MG63 (cell line): Measurements from ENCODE around the gene TRPC4AP. TPM values are rescaled to one million over a fixed set of nuclear protein-coding genes. Genes with fewer than 3 reads are reported as not detected.
"Not testable (repeated sequence)": the region's sequence is repeated elsewhere in the genome, so short reads cannot be mapped to it uniquely, and the experiment has no call there.

Source experiments
- DNase-seq: peaks from one replicate; pipeline ENCODE4 v3.0.0-alpha.2; 2020
- H3K27me3 ChIP-seq: fragments of 250-450 bp; sonication (Bioruptor Pico); 2 replicates; pipeline ENCODE4 v1.5.1; 2020; ENCODE audit warnings: mild to moderate bottlenecking, moderate library complexity
- H3K36me3 ChIP-seq: fragments of 250-450 bp; sonication (Bioruptor Pico); 2 replicates; pipeline ENCODE4 v1.5.1; 2020; ENCODE audit warnings: mild to moderate bottlenecking, moderate library complexity
- H3K4me3 ChIP-seq: fragments of 250-450 bp; sonication (Bioruptor Pico); 2 replicates; pipeline ENCODE4 v1.5.1; 2020; ENCODE audit warnings: mild to moderate bottlenecking, moderate library complexity
- H3K9me3 ChIP-seq: fragments of 250-450 bp; sonication (Bioruptor Pico); 2 replicates; pipeline ENCODE4 v1.5.1; 2020; ENCODE audit warnings: mild to moderate bottlenecking, moderate library complexity
- total RNA-seq: library from RNA; depleted of rRNA; stranded (reverse); fragments of >200 nt; shearing (Covaris generic); gene quantifications from 2 replicates; pipeline ENCODE4 v1.2.3, GENCODE V29; 2014; ENCODE audit warnings: low replicate concordance

TRPC4AP gene
- total RNA-seq, 1 experiment from 2014 or later = 97.7 TPM

- no peaks in the 10 kb centered on the region for H3K27me3 ChIP-seq
- no peak overlapping the region for H3K4me3 ChIP-seq
- peaks cover 37% of the 10 kb centered on the region for H3K9me3 ChIP-seq
- peaks cover 76% of the 10 kb centered on the region for H3K36me3 ChIP-seq
- no peak for DNase-seq
Observed at GRCh38 chr20:35077341-35077740, 15.3 kb downstream of the TRPC4AP start.

DNA sequence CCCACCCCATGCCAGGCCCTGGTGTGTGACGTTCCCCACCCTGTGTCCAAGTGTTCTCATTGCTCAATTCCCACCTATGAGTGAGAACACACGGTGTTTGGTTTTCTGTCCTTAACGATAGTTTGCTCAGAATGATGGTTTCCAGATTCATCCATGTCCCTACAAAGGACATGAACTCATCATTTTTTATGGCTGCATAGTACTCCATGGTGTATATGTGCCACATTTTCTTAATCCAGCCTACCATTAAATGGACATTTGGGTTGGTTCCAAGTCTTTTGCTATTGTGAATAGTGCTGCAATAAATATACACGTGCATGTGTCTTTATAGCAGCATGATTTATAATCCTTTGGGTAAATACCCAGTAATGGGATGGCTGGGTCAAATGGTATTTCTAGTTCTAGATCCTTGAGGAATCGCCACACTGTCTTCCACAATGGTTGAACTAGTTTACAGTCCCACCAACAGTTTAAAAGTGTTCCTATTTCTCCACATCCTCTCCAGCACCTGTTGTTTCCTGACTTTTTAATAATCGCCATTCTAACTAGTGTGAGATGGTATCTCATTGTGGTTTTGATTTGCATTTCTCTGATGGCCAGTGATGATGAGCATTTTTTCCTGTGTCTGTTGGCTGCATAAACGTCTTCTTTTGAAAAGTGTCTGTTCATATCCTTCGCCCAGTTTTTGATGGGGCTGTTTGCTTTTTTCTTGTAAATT is 21.0 kb downstream of the TRPC4AP start:
- peaks cover 23% of the 10 kb centered on the region for H3K9me3 ChIP-seq
- not testable (repeated sequence) for DNase-seq, H3K27me3 ChIP-seq, H3K4me3 ChIP-seq
- peaks cover 85% of the 10 kb centered on the region for H3K36me3 ChIP-seq

GRCh38 chr20:35066194-35066593 is 26.4 kb downstream of the TRPC4AP start:
- Histone ChIP-seq H3K36me3 (peaks cover 63% of the 10 kb centered on the region), H3K4me3 (no peak overlapping the region), H3K27me3 (no peaks in the 10 kb centered on the region), H3K9me3 (no peaks in the 10 kb centered on the region)
- DNase-seq = no peak

DNA sequence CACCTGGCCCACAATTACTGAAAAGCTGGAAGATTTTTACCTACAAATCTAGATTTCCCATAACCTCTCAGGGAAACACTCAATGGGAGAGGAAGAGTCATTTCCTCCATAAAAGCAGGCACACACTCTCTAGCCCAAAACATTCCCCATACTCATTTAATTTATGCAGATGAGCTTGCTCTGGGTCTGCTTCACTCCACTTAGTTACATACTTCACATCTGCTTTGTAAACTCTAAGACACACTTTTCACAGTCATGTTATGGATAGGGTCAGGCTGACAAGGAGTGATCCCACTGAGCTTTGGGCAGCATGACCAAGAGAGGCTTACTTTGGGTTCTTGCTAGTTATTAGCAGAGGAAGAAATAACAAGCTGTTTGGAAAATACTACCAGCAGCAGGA is 27.4 kb downstream of the TRPC4AP start:
- H3K36me3 ChIP-seq = peaks cover 61% of the 10 kb centered on the region
- no peaks in the 10 kb centered on the region for H3K9me3 ChIP-seq
- no peaks in the 10 kb centered on the region for H3K27me3 ChIP-seq
- no peak for DNase-seq
- no peak overlapping the region for H3K4me3 ChIP-seq

DNA sequence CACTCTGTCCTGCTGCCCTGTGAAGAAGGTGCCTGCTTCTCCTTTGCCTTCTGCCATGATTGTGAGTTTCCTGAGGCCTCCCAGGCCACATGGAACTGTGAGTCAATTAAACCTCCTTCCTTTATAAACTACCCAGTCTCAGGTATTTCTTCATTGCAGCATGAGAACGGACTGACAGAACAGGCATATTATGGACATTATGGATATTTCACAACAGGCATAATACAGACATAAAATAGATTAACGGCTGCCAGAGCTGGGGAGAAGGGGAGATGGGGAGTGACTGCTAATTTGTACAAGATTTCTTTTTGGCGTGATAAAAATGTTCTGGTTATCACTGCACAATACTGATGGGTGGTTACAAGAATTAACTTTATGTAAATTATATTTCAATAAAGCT is 29.4 kb downstream of the TRPC4AP start:
- Histone ChIP-seq H3K9me3 (no peaks in the 10 kb centered on the region), H3K36me3 (peaks cover 57% of the 10 kb centered on the region)

DNA sequence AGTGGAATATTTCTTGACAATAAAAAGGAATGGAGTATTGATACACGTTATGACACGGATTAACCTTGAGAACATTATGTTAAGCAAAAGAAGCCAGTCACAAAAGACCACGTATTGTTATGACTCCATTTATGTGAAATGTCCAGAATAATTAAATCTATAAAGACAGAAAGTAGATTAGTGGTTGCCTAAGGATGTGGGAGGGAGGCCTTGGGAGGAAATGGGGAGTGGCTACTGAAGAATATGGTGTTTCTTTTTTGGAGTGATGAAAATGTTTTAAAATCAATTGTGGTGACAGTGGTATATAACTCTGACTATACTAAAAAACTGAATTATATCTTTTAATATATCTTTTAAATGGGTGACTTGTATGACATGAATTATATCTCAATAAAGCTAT is 30.1 kb downstream of the TRPC4AP start:
- no peak for DNase-seq
- Histone ChIP-seq H3K36me3 (peaks cover 52% of the 10 kb centered on the region), H3K9me3 (no peaks in the 10 kb centered on the region), H3K27me3 (no peaks in the 10 kb centered on the region), H3K4me3 (no peak overlapping the region)

More for the DNA sequence above, 29.4 kb downstream of the TRPC4AP start:
- no peak for DNase-seq
- Histone ChIP-seq H3K27me3 (no peaks in the 10 kb centered on the region), H3K4me3 (no peak overlapping the region)

- Histone ChIP-seq H3K27me3 (no peaks in the 10 kb centered on the region), H3K9me3 (no peaks in the 10 kb centered on the region), H3K36me3 (peaks cover 56% of the 10 kb centered on the region), H3K4me3 (no peak overlapping the region)
- DNase-seq = no peak
Observed at GRCh38 chr20:35060168-35060567, 32.4 kb downstream of the TRPC4AP start.

- Histone ChIP-seq H3K27me3 (no peaks in the 10 kb centered on the region), H3K9me3 (no peaks in the 10 kb centered on the region), H3K36me3 (peaks cover 62% of the 10 kb centered on the region), H3K4me3 (no peak overlapping the region)
- no peak for DNase-seq
Observed at GRCh38 chr20:35059612-35060011, 33.0 kb downstream of the TRPC4AP start.

DNA sequence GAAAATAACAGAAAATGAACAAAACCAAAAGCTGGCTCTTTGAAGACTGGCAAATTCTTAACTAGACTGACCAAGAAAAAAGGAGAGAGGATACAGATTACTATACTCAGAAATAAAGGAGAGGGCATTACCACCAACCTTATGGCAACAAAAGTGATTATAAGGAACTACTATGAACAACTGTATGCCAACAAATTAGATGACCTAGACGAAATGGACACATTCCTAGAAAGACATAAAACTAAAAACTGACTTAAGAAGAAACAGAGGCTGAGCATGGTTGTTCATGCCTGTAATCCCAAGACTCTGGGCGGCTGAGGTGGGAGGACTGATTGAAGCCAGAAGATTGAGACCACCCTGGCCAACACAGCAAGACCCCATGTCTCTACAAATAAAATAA is 33.5 kb downstream of the TRPC4AP start:
- Histone ChIP-seq H3K4me3 (no peak overlapping the region), H3K36me3 (peaks cover 66% of the 10 kb centered on the region), H3K27me3 (no peaks in the 10 kb centered on the region), H3K9me3 (no peaks in the 10 kb centered on the region)
- DNase-seq = no peak

DNA sequence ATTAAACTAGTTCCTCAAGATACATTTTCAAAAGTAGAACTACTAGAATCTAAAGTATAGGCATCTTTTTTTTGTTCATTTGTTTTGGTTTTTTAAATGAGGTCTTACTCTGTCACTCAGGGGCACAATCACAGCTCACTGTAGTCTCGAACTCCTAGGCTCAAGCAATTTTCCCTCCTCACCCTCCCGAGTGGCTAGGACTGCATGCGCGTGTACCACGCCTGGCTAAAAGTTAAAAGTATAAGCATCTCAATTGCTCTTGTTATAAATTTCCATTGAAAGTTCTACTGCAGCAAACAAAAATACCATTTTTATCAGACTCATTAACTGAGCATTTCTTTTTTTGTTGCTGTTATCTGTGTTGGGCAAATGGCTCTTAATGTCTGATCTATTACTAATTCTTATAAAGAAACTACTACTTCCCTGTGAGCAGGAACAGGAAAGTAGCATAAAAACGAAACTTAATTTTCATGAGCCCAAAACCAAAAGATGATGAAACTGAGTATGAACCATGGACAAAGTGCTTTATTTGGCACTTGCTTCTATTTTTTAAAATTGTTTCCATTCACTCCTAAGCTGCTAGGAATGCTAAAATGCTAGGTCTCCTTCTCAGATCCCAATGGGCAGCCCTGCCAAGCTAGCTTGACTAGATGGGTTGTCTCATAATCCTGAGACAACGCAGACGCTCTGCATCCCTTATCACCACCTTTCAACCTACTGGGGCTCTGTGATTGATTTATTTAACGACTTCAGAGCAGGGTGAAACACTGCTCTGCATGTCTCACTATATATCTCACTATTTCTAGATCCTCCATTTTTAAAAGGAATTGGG is 36.9 kb downstream of the TRPC4AP start:
- no peak for DNase-seq

DNA sequence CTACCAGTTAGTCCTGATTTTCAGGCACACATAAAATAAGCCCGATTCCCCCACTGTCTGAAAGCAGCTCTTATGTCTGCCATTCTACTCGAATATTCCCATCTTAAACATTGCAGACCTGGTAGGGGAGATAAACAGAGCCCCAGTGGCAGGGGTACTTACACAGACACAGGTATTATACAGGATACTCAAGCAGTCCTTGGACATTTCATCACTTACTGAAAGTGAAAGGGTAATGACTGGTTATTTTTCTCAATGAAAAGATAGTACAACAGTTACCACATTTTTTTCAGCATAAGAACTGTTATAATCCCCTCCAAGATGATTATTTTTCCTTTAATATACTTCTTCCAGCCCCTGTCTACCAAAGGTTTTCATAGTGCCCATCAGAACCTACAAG is 37.8 kb downstream of the TRPC4AP start:
- Histone ChIP-seq H3K9me3 (no peaks in the 10 kb centered on the region), H3K27me3 (no peaks in the 10 kb centered on the region), H3K4me3 (no peak overlapping the region), H3K36me3 (peaks cover 58% of the 10 kb centered on the region)
- no peak for DNase-seq

More for the DNA sequence above, 36.9 kb downstream of the TRPC4AP start:
- H3K27me3 ChIP-seq = no peaks in the 10 kb centered on the region
- H3K9me3 ChIP-seq = no peaks in the 10 kb centered on the region
- H3K36me3 ChIP-seq = peaks cover 55% of the 10 kb centered on the region
- no peak overlapping the region for H3K4me3 ChIP-seq

DNA sequence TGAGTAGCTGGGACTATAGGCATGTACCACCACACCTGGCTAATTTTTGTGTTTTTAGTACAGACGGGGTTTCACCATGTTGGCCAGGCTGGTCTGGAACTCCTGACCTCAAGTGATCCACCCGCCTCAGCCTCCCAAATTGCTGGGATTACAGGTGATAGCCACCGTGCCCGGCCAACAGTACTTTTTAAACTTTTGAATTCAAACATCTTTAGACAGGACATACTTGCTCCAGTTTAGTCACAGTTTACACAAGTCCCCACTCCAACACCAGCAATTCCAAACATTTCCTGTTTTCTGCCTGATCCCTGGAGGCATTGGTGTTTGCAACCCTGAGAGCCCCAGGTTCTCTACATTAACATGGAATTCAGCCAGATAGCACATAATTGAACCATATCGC is 40.0 kb downstream of the TRPC4AP start:
- H3K4me3 ChIP-seq, H3K9me3 ChIP-seq, H3K27me3 ChIP-seq, DNase-seq: not testable (repeated sequence)
- H3K36me3 ChIP-seq = peaks cover 75% of the 10 kb centered on the region

GRCh38 chr20:35049776-35050352 is 42.7 kb downstream of the TRPC4AP start:
- no peaks in the 10 kb centered on the region for H3K27me3 ChIP-seq
- no peak overlapping the region for H3K4me3 ChIP-seq
- DNase-seq = no peak
- H3K36me3 ChIP-seq = peaks cover 62% of the 10 kb centered on the region
- no peaks in the 10 kb centered on the region for H3K9me3 ChIP-seq

DNA sequence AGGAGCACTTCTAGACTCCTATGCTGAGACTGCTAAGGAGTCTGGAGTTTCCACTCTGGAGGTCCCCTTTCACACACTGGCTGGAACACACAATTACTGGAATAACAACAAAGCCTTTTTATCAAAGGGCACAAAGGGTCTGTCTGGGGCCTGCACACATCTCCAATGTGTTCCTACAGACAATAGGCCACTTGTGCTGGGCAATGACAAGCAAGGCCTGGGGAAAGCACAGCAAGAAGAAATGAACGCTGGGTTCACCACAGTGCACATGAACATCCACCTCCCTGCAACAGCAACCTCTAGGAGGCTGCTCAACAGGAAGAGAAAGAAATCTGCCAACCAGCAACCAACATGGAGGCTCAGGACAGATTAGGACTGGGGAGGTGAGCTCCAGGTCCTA is 43.9 kb downstream of the TRPC4AP start:
- Histone ChIP-seq H3K27me3 (no peaks in the 10 kb centered on the region), H3K36me3 (peaks cover 60% of the 10 kb centered on the region), H3K9me3 (no peaks in the 10 kb centered on the region), H3K4me3 (no peak overlapping the region)
- no peak for DNase-seq

DNA sequence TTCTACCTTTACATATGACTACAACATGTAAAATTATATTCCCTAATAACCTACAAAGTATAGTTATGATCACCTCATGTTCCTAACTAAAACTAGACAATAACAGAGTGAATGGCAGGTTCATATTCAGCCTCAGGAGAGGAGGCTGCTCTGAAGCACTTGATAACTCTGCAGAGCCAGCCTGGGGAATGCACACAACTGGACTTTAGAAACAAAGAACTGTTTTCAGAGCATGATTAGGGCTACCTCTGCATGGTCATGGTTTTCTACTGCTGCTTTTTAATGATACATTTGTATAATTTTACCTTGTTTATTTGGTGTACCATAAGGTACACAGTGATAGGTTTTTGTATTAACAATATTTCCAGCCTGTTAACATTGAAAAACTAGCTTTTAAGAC is 50.3 kb downstream of the TRPC4AP start:
- peaks cover 52% of the 10 kb centered on the region for H3K36me3 ChIP-seq
- no peaks in the 10 kb centered on the region for H3K9me3 ChIP-seq
- no peak for DNase-seq
- no peak overlapping the region for H3K4me3 ChIP-seq
- H3K27me3 ChIP-seq = no peaks in the 10 kb centered on the region

GRCh38 chr20:35040646-35041045 is 52.0 kb downstream of the TRPC4AP start:
- no peaks in the 10 kb centered on the region for H3K27me3 ChIP-seq
- no peak for DNase-seq
- no peaks in the 10 kb centered on the region for H3K9me3 ChIP-seq
- no peak overlapping the region for H3K4me3 ChIP-seq
- H3K36me3 ChIP-seq = peaks cover 61% of the 10 kb centered on the region

DNA sequence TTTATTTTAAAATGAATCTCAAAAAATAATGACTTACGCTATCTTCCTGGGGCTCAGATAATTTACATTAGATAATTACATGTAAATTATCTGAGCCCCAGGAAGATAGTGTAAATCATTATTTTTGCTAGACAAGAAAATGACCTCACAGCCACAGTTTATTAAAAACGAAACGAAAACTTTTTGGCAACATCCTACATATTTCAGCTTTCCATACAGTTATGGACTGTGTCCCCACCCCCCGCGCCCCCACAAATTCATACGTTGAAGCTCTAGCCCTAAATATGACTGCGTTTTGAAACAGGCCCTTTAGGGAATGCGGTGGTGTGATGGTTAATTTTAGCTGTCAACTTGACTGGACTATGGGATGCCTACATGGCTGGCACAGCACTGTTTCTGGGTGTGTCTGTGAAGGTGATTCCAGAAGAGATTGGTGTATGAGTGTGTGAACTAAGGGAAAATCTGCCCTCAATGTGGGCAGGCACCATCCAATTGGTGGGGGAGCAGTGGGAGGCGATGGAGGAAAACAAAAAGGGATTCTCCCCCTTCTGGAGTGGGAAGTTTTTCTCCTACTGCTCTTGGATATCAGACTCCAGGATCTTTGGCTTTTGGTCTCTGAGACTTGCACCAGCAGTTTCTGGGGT is 52.6 kb downstream of the TRPC4AP start:
- no peak for DNase-seq
- Histone ChIP-seq H3K9me3 (no peaks in the 10 kb centered on the region), H3K27me3 (no peaks in the 10 kb centered on the region), H3K36me3 (peaks cover 67% of the 10 kb centered on the region), H3K4me3 (no peak overlapping the region)
